Measurements from ENCODE around the gene HLA-G.

GRCh38 chr6:29841030-29841429 is 13.4 kb downstream of the HLA-G start:
- TF ChIP-seq CTCF (IDR thresholded peaks at IDR 0.05; ENCODE audit: low read depth, low read length) (no peak), EZH2phosphoT487 (IDR thresholded peaks at IDR 0.05; ENCODE audit: low read depth) (no peak)
